ENCODE measurements around the gene METRNL. TPM values are rescaled to one million over a fixed set of nuclear protein-coding genes. Genes with fewer than 3 reads are reported as not detected.

Gene METRNL
- total RNA-seq, 2 experiments from 2014 or later: 16.9 to 23.3 TPM

GRCh38 chr17:83062818-83063671 lies 16.4 kb upstream of the METRNL start:
- no peaks in the 10 kb centered on the region for H3K36me3 ChIP-seq (ENCODE audit: insufficient read depth, low read length)
- no peak overlapping the region for H2AFZ ChIP-seq (ENCODE audit: low read length)
- H3K27ac ChIP-seq (ENCODE audit: low read depth, low read length, poor library complexity, severe bottlenecking): no peak overlapping the region
- no peaks in the 10 kb centered on the region for H4K20me1 ChIP-seq (ENCODE audit: insufficient read depth, low read length)
- CTCF ChIA-PET (ENCODE audit: unreplicated experiment): no interaction called here
- TF ChIP-seq CTCF (conservative IDR thresholded peaks at IDR 0.05; ENCODE audit: low read length): no peak
- TF ChIP-seq EZH2phosphoT487 (IDR thresholded peaks at IDR 0.05; ENCODE audit: borderline replicate concordance, low read depth, low read length): no peak
- no peak overlapping the region for H3K4me2 ChIP-seq (ENCODE audit: low read length)
- intact Hi-C loops (cut with micrococcal nuclease; ENCODE audit: unreplicated experiment): no loop called here
- no peaks in the 10 kb centered on the region for H3K9me2 ChIP-seq (ENCODE audit: insufficient read depth, low read length)
- H3K4me1 ChIP-seq (ENCODE audit: insufficient read depth, low read length, poor library complexity, severe bottlenecking): no peaks in the 10 kb centered on the region
- H3K4me3 ChIP-seq (ENCODE audit: low read depth, low read length, poor library complexity, severe bottlenecking): no peak overlapping the region
- POLR2A ChIA-PET: no interaction called here
- DNase-seq (ENCODE audit: low spot score): no peak
- no peaks in the 10 kb centered on the region for H3K79me2 ChIP-seq (ENCODE audit: insufficient read depth, low read depth, low read length)
- BruUV-seq (replicated peaks): no TSS peak
- no peaks in the 10 kb centered on the region for H3K9me3 ChIP-seq (ENCODE audit: low read length)

- no peak overlapping the region for H3K27ac ChIP-seq (ENCODE audit: low read depth, low read length, poor library complexity, severe bottlenecking)
- H4K20me1 ChIP-seq (ENCODE audit: insufficient read depth, low read length): no peaks in the 10 kb centered on the region
- H3K4me1 ChIP-seq (ENCODE audit: insufficient read depth, low read length, poor library complexity, severe bottlenecking): no peaks in the 10 kb centered on the region
- H2AFZ ChIP-seq (ENCODE audit: low read length): no peak overlapping the region
- intact Hi-C loops (cut with micrococcal nuclease; ENCODE audit: unreplicated experiment): no loop called here
- H3K79me2 ChIP-seq (ENCODE audit: insufficient read depth, low read depth, low read length): no peaks in the 10 kb centered on the region
- no TSS peak for BruUV-seq (replicated peaks)
- TF ChIP-seq CTCF (conservative IDR thresholded peaks at IDR 0.05; ENCODE audit: low read length) (no peak), EZH2phosphoT487 (IDR thresholded peaks at IDR 0.05; ENCODE audit: borderline replicate concordance, low read depth, low read length) (no peak)
- no peaks in the 10 kb centered on the region for H3K36me3 ChIP-seq (ENCODE audit: insufficient read depth, low read length)
- CTCF ChIA-PET (ENCODE audit: unreplicated experiment): no interaction called here
- no peaks in the 10 kb centered on the region for H3K9me3 ChIP-seq (ENCODE audit: low read length)
- H3K4me3 ChIP-seq (ENCODE audit: low read depth, low read length, poor library complexity, severe bottlenecking): no peak overlapping the region
- POLR2A ChIA-PET: no interaction called here
- H3K4me2 ChIP-seq (ENCODE audit: low read length): no peak overlapping the region
- no peaks in the 10 kb centered on the region for H3K9me2 ChIP-seq (ENCODE audit: insufficient read depth, low read length)
- no peak for DNase-seq (ENCODE audit: low spot score)
Measured at GRCh38 chr17:83064021-83064731, 15.2 kb upstream of the METRNL start.

Data from OCI-LY7 (cell line).